Panc1 (cell line): ENCODE results near the gene SFSWAP. TPM values are rescaled to one million over a fixed set of nuclear protein-coding genes. Genes with fewer than 3 reads are reported as not detected.

Experiments used
- ATAC-seq: fragments of 200-7000 bp; cut with Tn5 transposase; 2 replicates; pipeline ENCODE4 v1.9.1; 2020; ENCODE audit warnings: mild to moderate bottlenecking, moderate library complexity
- BruUV-seq: library from RNA; stranded (reverse); fragments of 400-500 nt; replicated peaks from 2 replicates; lab custom pipeline; 2021; lab: Mats Ljungman, UMichigan
- CTCF ChIA-PET: fragments of 300-600 bp; sonication (Branson Sonifier 250); formaldehyde crosslinking; loops from one replicate; lab custom pipeline; 2022; ENCODE audit warnings: antibody characterized with exemption; lab: Charles Lee
- POLR2A ChIA-PET: fragments of 300-600 bp; sonication (Branson Sonifier 250); formaldehyde crosslinking; loops from one replicate; lab custom pipeline; 2022; ENCODE audit warnings: antibody characterized with exemption; lab: Charles Lee
- DNase-seq: peaks from one replicate; pipeline ENCODE4 v3.0.0-alpha.2; 2010; ENCODE audit warnings: low read depth, low spot score
- H3K27ac ChIP-seq: 2 replicates; pipeline ENCODE4 v1.5.1; 2011; ENCODE audit warnings: mild to moderate bottlenecking, low read length, inconsistent platforms
- H3K27me3 ChIP-seq: fragments of 200-500 bp; sonication (Bioruptor generic); 2 replicates; pipeline ENCODE4 v1.6.0; 2014; ENCODE audit warnings: low read length, inconsistent platforms; ENCODE audit not compliant: control insufficient read depth, insufficient read depth
- H3K36me3 ChIP-seq: fragments of 200-500 bp; sonication (Bioruptor generic); 2 replicates; pipeline ENCODE4 v1.5.1; 2014; ENCODE audit warnings: inconsistent platforms, mild to moderate bottlenecking, low read length, moderate library complexity; ENCODE audit not compliant: control insufficient read depth, insufficient read depth
- H3K4me1 ChIP-seq: 2 replicates; pipeline ENCODE4 v1.5.1; 2011; ENCODE audit warnings: inconsistent platforms, mild to moderate bottlenecking, low read length, moderate library complexity; ENCODE audit not compliant: control insufficient read depth, insufficient read depth
- H3K4me3 ChIP-seq, 2 experiments: 2 replicates each; pipeline ENCODE4 v1.5.1; 2011 to 2012; ENCODE audit warnings: low read depth in 2 of 2, low read length in 2 of 2, mild to moderate bottlenecking in 2 of 2, inconsistent platforms in 1 of 2, moderate library complexity in 1 of 2
- H3K9me3 ChIP-seq: fragments of 200-500 bp; sonication (Bioruptor generic); 2 replicates; pipeline ENCODE4 v1.5.1; 2014; ENCODE audit warnings: low read depth, mild to moderate bottlenecking, inconsistent platforms, low read length, moderate library complexity; ENCODE audit not compliant: control insufficient read depth, insufficient read depth
- CTCF ChIP-seq: fragments of 450-650 bp; IDR thresholded peaks from 2 replicates; pipeline ENCODE4 v1.5.1; 2017; ENCODE audit warnings: mild to moderate bottlenecking
- POLR2AphosphoS5 ChIP-seq: IDR thresholded peaks from 2 replicates; pipeline ENCODE4 v1.6.1; 2012; ENCODE audit warnings: mild to moderate bottlenecking, low read depth, low read length, moderate library complexity
- REST ChIP-seq, 2 experiments: IDR thresholded peaks; 2 replicates each; pipeline ENCODE4 v1.6.1; 2011 to 2012; ENCODE audit warnings: low read depth in 2 of 2, control low read depth in 1 of 2, low read length in 1 of 2, mild to moderate bottlenecking in 1 of 2, moderate library complexity in 1 of 2; ENCODE audit not compliant: insufficient read depth in 1 of 2
- SIN3A ChIP-seq: IDR thresholded peaks from 2 replicates; pipeline ENCODE4 v1.6.1; 2012; ENCODE audit warnings: low read depth, mild to moderate bottlenecking, low read length, moderate library complexity, borderline replicate concordance; ENCODE audit not compliant: insufficient read depth
- TCF7L2 ChIP-seq: IDR thresholded peaks from 2 replicates; pipeline ENCODE4 v1.6.1; 2011; ENCODE audit warnings: mild to moderate bottlenecking, low read depth, low read length, inconsistent platforms
- in situ Hi-C: cut with HindIII; loops from 2 replicates; pipeline ENCODE4 v1.10.0; 2016; ENCODE audit warnings: low sequenced_read_pairs, low pct_unique_long_range_greater_than_20kb
- intact Hi-C: fragments of 100-400 bp; cut with micrococcal nuclease; formaldehyde crosslinking; loops from one replicate; pipeline ENCODE4 v1.10.0; 2022; ENCODE audit not compliant: unreplicated experiment
- total RNA-seq: library from RNA; stranded (reverse); gene quantifications from one replicate; pipeline ENCODE4 v1.2.1, GENCODE V29; 2021; ENCODE audit not compliant: unreplicated experiment

SFSWAP gene
- total RNA-seq, 1 experiment from 2014 or later = 41.6 TPM

- ChIA-PET CTCF (no interaction called here), POLR2A (no interaction called here)
- peaks cover 40% of the 10 kb centered on the region for H3K36me3 ChIP-seq
- DNase-seq = no peak
- ATAC-seq = no peak
- H3K4me1 ChIP-seq = no peaks in the 10 kb centered on the region
- H3K9me3 ChIP-seq = no peaks in the 10 kb centered on the region
- no peak overlapping the region for H3K4me3 ChIP-seq
- H3K27me3 ChIP-seq = no peaks in the 10 kb centered on the region
- H3K27ac ChIP-seq = no peak overlapping the region
- BruUV-seq = no TSS peak
- intact Hi-C loops (no loop called here), in situ Hi-C loops (no loop called here)
- TF ChIP-seq TCF7L2 = no peak
- TF ChIP-seq REST (IDR thresholded peaks at IDR 0.05; ENCODE audit: insufficient read depth in 1 of 2, low read depth in 2 of 2, low read length in 1 of 2) = no peak
- no peak for TF ChIP-seq POLR2AphosphoS5
- no peak for TF ChIP-seq SIN3A
- no peak for TF ChIP-seq CTCF
Measured at GRCh38 chr12:131724534-131724933, 13.6 kb downstream of the SFSWAP start.

GRCh38 chr12:131725503-131725902 is 14.6 kb downstream of the SFSWAP start:
- no peak overlapping the region for H3K4me3 ChIP-seq
- no peak for DNase-seq
- no peak overlapping the region for H3K27ac ChIP-seq
- no peak for ATAC-seq
- ChIA-PET POLR2A (no interaction called here), CTCF (no interaction called here)
- H3K36me3 ChIP-seq = peaks cover 37% of the 10 kb centered on the region
- intact Hi-C loops (no loop called here), in situ Hi-C loops (no loop called here)
- no peak for TF ChIP-seq REST (IDR thresholded peaks at IDR 0.05; ENCODE audit: insufficient read depth in 1 of 2, low read depth in 2 of 2, low read length in 1 of 2)
- no peak for TF ChIP-seq TCF7L2
- no peak for TF ChIP-seq SIN3A
- TF ChIP-seq POLR2AphosphoS5 = no peak
- no peak for TF ChIP-seq CTCF
- no peaks in the 10 kb centered on the region for H3K27me3 ChIP-seq
- H3K9me3 ChIP-seq = no peaks in the 10 kb centered on the region
- H3K4me1 ChIP-seq = no peaks in the 10 kb centered on the region
- BruUV-seq = no TSS peak
